ENCODE measurements around the gene ZBTB20. TPM values are rescaled to one million over a fixed set of nuclear protein-coding genes. Genes with fewer than 3 reads are reported as not detected.

ZBTB20 gene
- total and polyA plus RNA-seq, 2 of the 4 experiments (the other 2 are of a cell fraction): 0.75 to 14.7 TPM

- ATAC-seq (ENCODE audit: low read depth) (no peak), DNase-seq (peak; percentile 34)
- H3K27me3 ChIP-seq (ENCODE audit: control insufficient read depth, insufficient read depth, low read length): no peaks in the 10 kb centered on the region
- CTCF ChIA-PET: interaction anchor here (1.1 kb wide), 1 partner anchor 25 kb away, joined by 5 read pairs; no protein-coding TSS in a partner anchor
- H3K14ac ChIP-seq (replicated peaks; ENCODE audit: low read depth, low read length): no peak overlapping the region
- POLR2A ChIA-PET (ENCODE audit: unreplicated experiment): interaction anchor here (1.0 kb wide), 1 partner anchor 238 kb away, joined by 4 read pairs; no protein-coding TSS in a partner anchor
- H3K56ac ChIP-seq (ENCODE audit: extremely low read depth, insufficient read depth, low read length): no peak overlapping the region
- TF ChIP-seq CEBPB (IDR thresholded peaks at IDR 0.05; ENCODE audit: low read depth, low read length) (no peak), RAD21 (IDR thresholded peaks at IDR 0.05; ENCODE audit: low read length) (no peak), FOS (IDR thresholded peaks at IDR 0.05; ENCODE audit: low read depth, low read length) (no peak), MAFK (IDR thresholded peaks at IDR 0.05; ENCODE audit: low read depth, low read length) (no peak), MXI1 (IDR thresholded peaks at IDR 0.05; ENCODE audit: borderline replicate concordance, low read depth, low read length) (no peak), USF2 (IDR thresholded peaks at IDR 0.05; ENCODE audit: low read depth, low read length) (no peak), MAZ (IDR thresholded peaks at IDR 0.05; ENCODE audit: borderline replicate concordance, low read depth, low read length) (no peak), ELK1 (IDR thresholded peaks at IDR 0.05; ENCODE audit: borderline replicate concordance, low read depth, low read length) (no peak), CTCF (conservative IDR thresholded peaks at IDR 0.05; ENCODE audit: low read depth, low read length) (no peak), SMC3 (IDR thresholded peaks at IDR 0.05; ENCODE audit: low read depth, low read length) (no peak), RCOR1 (IDR thresholded peaks at IDR 0.05; ENCODE audit: insufficient replicate concordance, low read length) (no peak), NFE2L2 (IDR thresholded peaks at IDR 0.05; ENCODE audit: low read depth, low read length) (no peak), CHD1 (IDR thresholded peaks at IDR 0.05; ENCODE audit: low read depth, low read length) (no peak), RFX5 (IDR thresholded peaks at IDR 0.05; ENCODE audit: low read depth, low read length) (no peak), POLR2A (IDR thresholded peaks at IDR 0.05; ENCODE audit: low read depth, low read length) (no peak), BHLHE40 (IDR thresholded peaks at IDR 0.05; ENCODE audit: low read depth, low read length) (no peak)
- H2BK120ac ChIP-seq (ENCODE audit: low read depth, low read length): 0 out of 2 replicates have a peak overlapping the region, but pooled peaks have one; percentile 26
- H3K27ac ChIP-seq (ENCODE audit: insufficient read depth, low read length): no peak overlapping the region
- no peak overlapping the region for H2BK5ac ChIP-seq (ENCODE audit: low read depth, low read length, poor library complexity, severe bottlenecking)
- WGBS, 2 experiments (ENCODE audit: extremely low coverage in 2 of 2, insufficient read length in 1 of 2): no CpG with 5 or more reads among the region's 3 CpGs
- H3K4me3 ChIP-seq (ENCODE audit: insufficient read depth, low read depth, low read length): no peak overlapping the region
- no peak overlapping the region for H4K91ac ChIP-seq (ENCODE audit: insufficient read depth, low read depth, low read length)
- dilution Hi-C loops (cut with HindIII; ENCODE audit: low sequenced_read_pairs, unreplicated experiment) (no loop called here), in situ Hi-C loops (cut with MboI; ENCODE audit: low sequenced_read_pairs) (no loop called here), intact Hi-C loops (cut with micrococcal nuclease) (no loop called here)
- no peaks in the 10 kb centered on the region for H3K36me3 ChIP-seq (ENCODE audit: control insufficient read depth, insufficient read depth, low read length)
- no peak overlapping the region; a peak in 1 of 4 replicates for H4K8ac ChIP-seq (ENCODE audit: low read depth in 2 of 2, low read length in 2 of 2)
- H2AFZ ChIP-seq (replicated peaks; ENCODE audit: low read length, poor library complexity): no peak overlapping the region
- H2BK20ac ChIP-seq (ENCODE audit: low read depth, low read length): no peak overlapping the region
- H3K9me1 ChIP-seq (ENCODE audit: insufficient read depth, low read length): peaks cover 5% of the 10 kb centered on the region
- no peak overlapping the region for H2BK15ac ChIP-seq (ENCODE audit: low read depth, low read length)
- H3K4ac ChIP-seq (ENCODE audit: low read depth, low read length): no peak overlapping the region
- H3K23ac ChIP-seq (ENCODE audit: low read depth, low read length): no peak overlapping the region
- peaks cover 9% of the 10 kb centered on the region for H3K4me1 ChIP-seq (ENCODE audit: control insufficient read depth, insufficient read depth, low read length)
- no peaks in the 10 kb centered on the region for H4K20me1 ChIP-seq (ENCODE audit: insufficient read depth, low read length)
- BruUV-seq (replicated peaks): no TSS peak
- H3K18ac ChIP-seq (ENCODE audit: low read depth, low read length): no peak overlapping the region
- no peak overlapping the region for H4K5ac ChIP-seq (ENCODE audit: low read depth, low read length)
- H3K9me3 ChIP-seq (ENCODE audit: control insufficient read depth, insufficient read depth, low read length): no peaks in the 10 kb centered on the region
- H2AK5ac ChIP-seq (ENCODE audit: low read depth, low read length): no peak overlapping the region
- H3K9ac ChIP-seq (ENCODE audit: low read depth, low read length): no peak overlapping the region
- no peak overlapping the region for H2AK9ac ChIP-seq (replicated peaks; ENCODE audit: low read depth, low read length, poor library complexity)
- H3K4me2 ChIP-seq (ENCODE audit: low read depth, low read length): peak overlapping the region; percentile 34; the same call in 1 of the 2 replicates
- H3K79me1 ChIP-seq (ENCODE audit: low read depth in 1 of 2, low read length in 2 of 2): peaks cover 27 to 58% of the 10 kb centered on the region in 2 experiments
Observed at GRCh38 chr3:114622001-114622400, 525.1 kb downstream of the ZBTB20 start.

Data from IMR-90 (cell line).